Neural cell (in vitro differentiated cells): ENCODE results near the gene MAGEA8. TPM values are rescaled to one million over a fixed set of nuclear protein-coding genes. Genes with fewer than 3 reads are reported as not detected.

Experiments
- H2AFZ ChIP-seq: fragments of 200-600, 300-800 bp; sonication (generic), shearing (Covaris generic); 2 replicates; pipeline ENCODE4 v1.6.0; 2014; ENCODE audit warnings: low read depth, mild to moderate bottlenecking, antibody characterized with exemption, low read length, moderate library complexity
- H3F3A ChIP-seq: fragments of 200-600 bp; shearing (Covaris generic); 2 replicates; pipeline ENCODE4 v1.6.1; 2016; ENCODE audit warnings: mild to moderate bottlenecking, moderate library complexity, mixed read lengths, antibody characterized with exemption, low read length; ENCODE audit not compliant: insufficient read depth, poor library complexity, severe bottlenecking
- H3K27ac ChIP-seq: fragments of 200-600, 300-800 bp; sonication (generic), shearing (Covaris generic); 2 replicates; pipeline ENCODE4 v1.5.1; 2014; ENCODE audit warnings: mild to moderate bottlenecking, low read length, moderate library complexity
- H3K27me3 ChIP-seq: fragments of 300-800, 200-600 bp; sonication (generic), shearing (Covaris generic); 2 replicates; pipeline ENCODE4 v1.6.0; 2014; ENCODE audit warnings: mild to moderate bottlenecking, low read depth, low read length, moderate library complexity; ENCODE audit not compliant: insufficient read depth
- H3K36me3 ChIP-seq: fragments of 300-800, 200-600 bp; sonication (generic), shearing (Covaris generic); 2 replicates; pipeline ENCODE4 v1.5.1; 2014; ENCODE audit warnings: mild to moderate bottlenecking, antibody characterized with exemption, low read length, moderate library complexity; ENCODE audit not compliant: insufficient read depth
- H3K4me2 ChIP-seq: fragments of 300-800, 200-600 bp; sonication (generic), shearing (Covaris generic); 2 replicates; pipeline ENCODE4 v1.6.0; 2014; ENCODE audit warnings: mild to moderate bottlenecking, low read length
- H3K4me3 ChIP-seq: fragments of 300-800, 200-600 bp; sonication (generic), shearing (Covaris generic); 2 replicates; pipeline ENCODE4 v1.5.1; 2014; ENCODE audit warnings: mild to moderate bottlenecking, low read length, moderate library complexity
- H3K79me2 ChIP-seq: fragments of 200-600 bp; shearing (Covaris generic); replicated peaks from 2 replicates; pipeline ENCODE4 v1.6.0; 2014; ENCODE audit warnings: mild to moderate bottlenecking, low read length, moderate library complexity; ENCODE audit not compliant: insufficient read depth
- H3K9ac ChIP-seq: fragments of 300-800, 200-600 bp; sonication (generic), shearing (Covaris generic); 2 replicates; pipeline ENCODE4 v1.6.1; 2016; ENCODE audit warnings: mild to moderate bottlenecking, low read length, mixed read lengths
- H3K9me2 ChIP-seq: fragments of 200-600 bp; shearing (Covaris generic); 2 replicates; pipeline ENCODE4 v1.6.1; 2016; ENCODE audit warnings: mild to moderate bottlenecking, low read length, mixed read lengths; ENCODE audit not compliant: insufficient read depth
- H3K9me3 ChIP-seq: fragments of 200-600, 300-800 bp; sonication (generic), shearing (Covaris generic); 2 replicates; pipeline ENCODE4 v1.6.1; 2016; ENCODE audit warnings: mild to moderate bottlenecking, mixed run types, low read length, moderate library complexity, mixed read lengths
- H4K20me1 ChIP-seq: fragments of 200-600 bp; shearing (Covaris generic); 2 replicates; pipeline ENCODE4 v1.6.1; 2016; ENCODE audit warnings: mild to moderate bottlenecking, mixed run types; ENCODE audit not compliant: insufficient read depth
- CTCF ChIP-seq: fragments of 450-650 bp; IDR thresholded peaks from 2 replicates; pipeline ENCODE4 v1.5.1; 2014; ENCODE audit warnings: antibody characterized with exemption, mild to moderate bottlenecking, moderate library complexity; ENCODE audit not compliant: poor library complexity, severe bottlenecking
- EP300 ChIP-seq: fragments of 450-650 bp; conservative IDR thresholded peaks from 2 replicates; pipeline ENCODE4 v1.6.1; 2014; ENCODE audit warnings: antibody characterized with exemption, mild to moderate bottlenecking, moderate library complexity; ENCODE audit not compliant: poor library complexity, severe bottlenecking
- EZH2 ChIP-seq: fragments of 200-600, 300-800 bp; shearing (Covaris generic), sonication (generic); IDR thresholded peaks from 2 replicates; pipeline ENCODE4 v1.6.1; 2014; ENCODE audit warnings: antibody characterized with exemption, low read length, borderline replicate concordance, mild to moderate bottlenecking; ENCODE audit not compliant: insufficient read depth, poor library complexity, severe bottlenecking
- MXI1 ChIP-seq: fragments of 450-650 bp; conservative IDR thresholded peaks from 2 replicates; pipeline ENCODE4 v1.6.1; 2014; ENCODE audit warnings: antibody characterized with exemption, mild to moderate bottlenecking; ENCODE audit not compliant: poor library complexity, severe bottlenecking
- POLR2AphosphoS5 ChIP-seq: IDR thresholded peaks from 2 replicates; pipeline ENCODE4 v1.6.1; 2012
- RAD21 ChIP-seq: fragments of 450-650 bp; conservative IDR thresholded peaks from 2 replicates; pipeline ENCODE4 v1.6.1; 2014; ENCODE audit warnings: antibody characterized with exemption, mild to moderate bottlenecking, moderate library complexity
- REST ChIP-seq: IDR thresholded peaks from 2 replicates; pipeline ENCODE4 v1.6.1; 2012; ENCODE audit warnings: borderline replicate concordance
- SMC3 ChIP-seq: fragments of 450-650 bp; conservative IDR thresholded peaks from 2 replicates; pipeline ENCODE4 v1.6.1; 2014; ENCODE audit warnings: antibody characterized with exemption, mild to moderate bottlenecking, moderate library complexity; ENCODE audit not compliant: poor library complexity
- TAF1 ChIP-seq: IDR thresholded peaks from 2 replicates; pipeline ENCODE4 v1.6.1; 2012; ENCODE audit warnings: low read depth
- polyA plus RNA-seq: library from polyadenylated mRNA; depleted of rRNA; stranded (reverse); fragments of >200 nt; gene quantifications from 2 replicates; pipeline ENCODE4 v1.2.3, GENCODE V29; 2014

Gene MAGEA8
- polyA plus RNA-seq, 1 donor from 2014 or later, result not detected

GRCh38 chrX:149871433-149871832 lies 9.6 kb upstream of the MAGEA8 start:
- H3K9ac ChIP-seq, result no peak overlapping the region

GRCh38 chrX:149871940-149872339 lies 9.0 kb upstream of the MAGEA8 start:
- no peaks in the 10 kb centered on the region for H3K27me3 ChIP-seq
- no peaks in the 10 kb centered on the region for H3K9me2 ChIP-seq
- no peak overlapping the region for H3K4me2 ChIP-seq
- no peak overlapping the region for H3K27ac ChIP-seq
- no peak overlapping the region for H3K4me3 ChIP-seq
- no peaks in the 10 kb centered on the region for H3K9me3 ChIP-seq
- no peak for TF ChIP-seq REST
- TF ChIP-seq SMC3, result no peak
- TF ChIP-seq CTCF, result no peak
- no peaks in the 10 kb centered on the region for H3K36me3 ChIP-seq
- no peak overlapping the region for H3K9ac ChIP-seq
- H3F3A ChIP-seq, result no peaks in the 10 kb centered on the region
- no peaks in the 10 kb centered on the region for H4K20me1 ChIP-seq
- no peak overlapping the region for H2AFZ ChIP-seq
- H3K79me2 ChIP-seq, result no peaks in the 10 kb centered on the region

More at GRCh38 chrX:149871433-149871832, 9.6 kb upstream of the MAGEA8 start:
- H3K27ac ChIP-seq, result no peak overlapping the region
- H3K4me3 ChIP-seq, result no peak overlapping the region
- H3K36me3 ChIP-seq, result no peaks in the 10 kb centered on the region
- H3K9me3 ChIP-seq, result no peaks in the 10 kb centered on the region
- H2AFZ ChIP-seq, result no peak overlapping the region
- H3F3A ChIP-seq, result no peaks in the 10 kb centered on the region
- H4K20me1 ChIP-seq, result no peaks in the 10 kb centered on the region
- no peak overlapping the region for H3K4me2 ChIP-seq
- TF ChIP-seq EP300 (no peak), TAF1 (no peak), CTCF (no peak), RAD21 (no peak), POLR2AphosphoS5 (no peak), MXI1 (no peak), REST (no peak), EZH2 (no peak)
- H3K9me2 ChIP-seq, result no peaks in the 10 kb centered on the region
- H3K79me2 ChIP-seq, result no peaks in the 10 kb centered on the region
- no peaks in the 10 kb centered on the region for H3K27me3 ChIP-seq
